Measurements from ENCODE around the gene HUS1B.

DNA sequence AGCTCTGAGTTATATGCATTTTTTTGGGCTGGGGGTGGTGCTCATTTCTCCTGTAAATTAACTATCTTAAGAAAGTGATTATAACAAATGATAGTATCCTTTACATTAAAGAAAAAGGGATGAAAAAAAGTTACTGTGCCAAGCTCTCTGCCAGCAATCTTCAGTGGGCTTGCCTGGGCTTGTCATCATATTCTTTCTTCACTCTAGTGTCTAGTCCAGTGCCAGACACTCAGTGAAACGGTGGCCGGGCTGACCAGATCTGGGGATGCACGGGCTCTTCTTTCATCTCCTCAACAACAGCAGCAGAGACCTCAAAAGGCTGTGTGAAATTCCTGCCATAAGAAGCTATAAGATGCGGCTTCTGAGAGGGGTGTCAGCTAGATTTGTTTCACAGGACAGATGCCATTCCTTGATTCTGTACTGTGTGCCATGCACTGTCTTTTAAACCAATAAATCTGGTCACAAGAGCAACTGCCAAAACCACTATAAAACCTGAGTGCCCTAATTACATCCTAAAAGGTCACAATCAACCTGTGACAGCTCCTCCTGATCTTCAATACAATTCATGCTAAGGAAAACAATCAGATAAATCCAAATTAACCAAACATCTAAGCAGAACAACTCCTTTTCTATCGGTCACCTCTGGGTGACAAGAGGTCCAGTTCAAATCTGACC, 23.9 kb upstream of the HUS1B start:
- TF ChIP-seq CTCF (conservative IDR thresholded peaks at IDR 0.05; ENCODE audit: low read depth in 2 of 2) (no peak), EZH2 (IDR thresholded peaks at IDR 0.05; ENCODE audit: low read depth, unreplicated experiment) (no peak)
